A549 (cell line): ENCODE results near the gene NTN4. TPM values are rescaled to one million over a fixed set of nuclear protein-coding genes. Genes with fewer than 3 reads are reported as not detected.

Experiments
- ATAC-seq, 2 experiments: fragments of 200-7000 bp in 1 of 2; fragments of >200 bp in 1 of 2; cut with Nextera tagmentation in 1 of 2; cut with Tn5 transposase in 1 of 2; 3 replicates each; pipeline versions ENCODE4 v1.8.0 to v1.9.1; 2018 to 2020; ENCODE audit warnings: mild to moderate bottlenecking in 1 of 2, moderate library complexity in 1 of 2
- CTCF ChIA-PET: fragments of 300-600 bp; sonication (Branson Sonifier 250); formaldehyde crosslinking; extraction: SDS; loops from one replicate; lab custom pipeline; 2021; ENCODE audit warnings: antibody characterized with exemption, inconsistent platforms; lab: Yijun Ruan, JAX
- POLR2A ChIA-PET: fragments of 350-600 bp; formaldehyde crosslinking; extraction: SDS; loops from one replicate; lab custom pipeline; 2021; ENCODE audit warnings: antibody characterized with exemption, inconsistent platforms; lab: Yijun Ruan, JAX
- DNase-seq, 2 experiments: peaks; one replicate each; pipeline versions ENCODE4 v3.0.0 to v3.0.0-alpha.2; 2011 to 2016; ENCODE audit warnings: low read depth in 1 of 2, low spot score in 1 of 2
- FAIRE-seq: peaks from 2 replicates; lab custom pipeline; 2011; peaks lifted over from hg19 to GRCh38; lab: Jason Lieb, UNC
- H3K27ac ChIP-seq, 2 experiments: fragments of >200 bp; sonication (Bioruptor Twin); formaldehyde crosslinking; 3 replicates each; pipeline ENCODE4 v1.5.1; 2016 to 2017
- H3K4me1 ChIP-seq: fragments of >200 bp; sonication (Bioruptor Twin); formaldehyde crosslinking; 3 replicates; pipeline ENCODE4 v1.6.1; 2016
- H3K4me2 ChIP-seq: fragments of >200 bp; sonication (Bioruptor Twin); formaldehyde crosslinking; 3 replicates; pipeline ENCODE4 v1.6.1; 2016
- H3K4me3 ChIP-seq: fragments of >200 bp; sonication (Bioruptor Twin); formaldehyde crosslinking; 3 replicates; pipeline ENCODE4 v1.5.1; 2016
- H3K9me3 ChIP-seq: fragments of >200 bp; sonication (Bioruptor Twin); formaldehyde crosslinking; 3 replicates; pipeline ENCODE4 v1.6.1; 2016
- CBX8 ChIP-seq: fragments of 200-600 bp; sonication (generic); IDR thresholded peaks from 2 replicates; pipeline ENCODE4 v1.6.1; 2016
- CEBPB ChIP-seq, 2 experiments: fragments of >200 bp in 1 of 2; sonication (Bioruptor Twin) in 1 of 2; formaldehyde crosslinking in 1 of 2; IDR thresholded peaks; 2 replicates each; pipeline ENCODE4 v1.6.1; 2012 to 2016
- EHF ChIP-seq: fragments of 250-450 bp; sonication (Bioruptor Pico); IDR thresholded peaks from 2 replicates; pipeline ENCODE4 v1.5.0; 2020; ENCODE audit warnings: mild to moderate bottlenecking
- FOSB ChIP-seq: fragments of 250-450 bp; sonication (Bioruptor Pico); IDR thresholded peaks from 2 replicates; pipeline ENCODE4 v1.5.0; 2020; ENCODE audit warnings: mild to moderate bottlenecking, moderate library complexity
- FOXS1 ChIP-seq: fragments of 250-450 bp; sonication (Bioruptor Pico); IDR thresholded peaks from 2 replicates; pipeline ENCODE4 v1.5.0; 2020; ENCODE audit warnings: mild to moderate bottlenecking, moderate library complexity
- GATA3 ChIP-seq: IDR thresholded peaks from 2 replicates; pipeline ENCODE4 v1.6.1; 2012; ENCODE audit warnings: borderline replicate concordance
- HDAC2 ChIP-seq: fragments of 200-600 bp; sonication (generic); IDR thresholded peaks from 2 replicates; pipeline ENCODE4 v1.6.1; 2016
- HOXA7 ChIP-seq: fragments of 250-450 bp; sonication (Bioruptor Pico); IDR thresholded peaks from 2 replicates; pipeline ENCODE4 v1.5.0; 2020; ENCODE audit warnings: mild to moderate bottlenecking, moderate library complexity
- JUN ChIP-seq, 2 experiments: fragments of >200 bp; sonication (Bioruptor Twin); formaldehyde crosslinking; IDR thresholded peaks; 2 replicates in 1 of 2; 3 replicates in 1 of 2; pipeline ENCODE4 v1.6.1; 2016 to 2017
- JUNB ChIP-seq: fragments of >200 bp; sonication (Bioruptor Twin); formaldehyde crosslinking; IDR thresholded peaks from 2 replicates; pipeline ENCODE4 v1.6.1; 2016
- MAFK ChIP-seq: fragments of 450-650 bp; IDR thresholded peaks from 2 replicates; pipeline ENCODE4 v1.6.1; 2014; ENCODE audit not compliant: partially characterized antibody
- MAZ ChIP-seq: fragments of 150-350 bp; IDR thresholded peaks from 2 replicates; pipeline ENCODE4 v1.6.1; 2014; ENCODE audit warnings: antibody characterized with exemption, low read depth, low read length, borderline replicate concordance
- NR3C1 ChIP-seq: fragments of >200 bp; sonication (Bioruptor Twin); formaldehyde crosslinking; IDR thresholded peaks from 3 replicates; pipeline ENCODE4 v1.6.1; 2017
- RAD21 ChIP-seq, 2 experiments: fragments of >200 bp in 1 of 2; sonication (Bioruptor Twin) in 1 of 2; formaldehyde crosslinking in 1 of 2; IDR thresholded peaks in 1 of 2; conservative IDR thresholded peaks in 1 of 2; 2 replicates in 1 of 2; 3 replicates in 1 of 2; pipeline ENCODE4 v1.6.1; 2012 to 2018; ENCODE audit warnings: inconsistent platforms in 1 of 2
- REST ChIP-seq: fragments of 200-600 bp; sonication (generic); IDR thresholded peaks from 2 replicates; pipeline ENCODE4 v1.6.1; 2016; ENCODE audit warnings: antibody characterized with exemption, mild to moderate bottlenecking, moderate library complexity
- RFX5 ChIP-seq: fragments of 450-650 bp; IDR thresholded peaks from 2 replicates; pipeline ENCODE4 v1.7.1; 2014; ENCODE audit warnings: antibody characterized with exemption, mild to moderate bottlenecking, moderate library complexity
- RNF2 ChIP-seq: fragments of 200-600 bp; sonication (generic); IDR thresholded peaks from 2 replicates; pipeline ENCODE4 v1.6.1; 2016; ENCODE audit warnings: low read depth, mild to moderate bottlenecking, antibody characterized with exemption, moderate library complexity, borderline replicate concordance
- ZC3H11A ChIP-seq: fragments of 450-650 bp; IDR thresholded peaks from 2 replicates; pipeline ENCODE4 v1.6.1; 2014; ENCODE audit warnings: antibody characterized with exemption, mild to moderate bottlenecking
- ZNF302 ChIP-seq: fragments of 250-450 bp; sonication (Bioruptor Pico); IDR thresholded peaks from 2 replicates; pipeline ENCODE4 v1.9.0; 2021; ENCODE audit warnings: inconsistent platforms, mild to moderate bottlenecking, moderate library complexity
- WGBS: methylation state at CpG from one replicate; pipeline ENCODE4 v1.1.6; 2017; ENCODE audit errors: missing lambda C conversion rate; 5-methylcytosine and 5-hydroxymethylcytosine counted together
- polyA plus RNA-seq, 4 experiments: library from polyadenylated mRNA; depleted of rRNA in 3 of 4; stranded (reverse); fragments of >200 nt; fragmentation: RNase III in 1 of 4; extraction: RNeasy Plus Mini Kit Qiagen cat#74134 plus additional on column Dnase treatment in 1 of 4; gene quantifications; 2 replicates in 3 of 4; 3 replicates in 1 of 4; pipeline ENCODE4 v1.2.3, GENCODE V29; 2011 to 2017
- TF ChIP-seq, protein P1 (sequence below): fragments of 250-450 bp; sonication (Bioruptor Pico); IDR thresholded peaks from 2 replicates; pipeline ENCODE4 v1.5.0; 2020; ENCODE audit warnings: low read depth, mild to moderate bottlenecking, moderate library complexity
- TF ChIP-seq, protein P2 (sequence below): IDR thresholded peaks from 2 replicates; pipeline ENCODE4 v1.6.1; 2012; ENCODE audit warnings: low read depth, borderline replicate concordance
- TF ChIP-seq, protein P3 (sequence below): fragments of >200 bp; sonication (Bioruptor Twin); formaldehyde crosslinking; IDR thresholded peaks from 2 replicates; pipeline ENCODE4 v1.6.1; 2016
- TF ChIP-seq, protein P4 (sequence below): fragments of 450-650 bp; IDR thresholded peaks from 2 replicates; pipeline ENCODE4 v1.6.1; 2014; ENCODE audit warnings: antibody characterized with exemption
- TF ChIP-seq, protein P5 (sequence below): IDR thresholded peaks from 2 replicates; pipeline ENCODE4 v1.6.1; 2012
- TF ChIP-seq, protein P6 (sequence below): fragments of 150-350 bp; IDR thresholded peaks from 2 replicates; pipeline ENCODE4 v1.6.1; 2014; ENCODE audit warnings: low read depth, mild to moderate bottlenecking, low read length

The NTN4 gene
- polyA plus RNA-seq, 2 of the 4 experiments (the other 2 are of a cell fraction): 37.3 to 132 TPM

- TF ChIP-seq ZC3H11A: no peak
- TF ChIP-seq CBX8: no peak
- TF ChIP-seq, protein P1, sequence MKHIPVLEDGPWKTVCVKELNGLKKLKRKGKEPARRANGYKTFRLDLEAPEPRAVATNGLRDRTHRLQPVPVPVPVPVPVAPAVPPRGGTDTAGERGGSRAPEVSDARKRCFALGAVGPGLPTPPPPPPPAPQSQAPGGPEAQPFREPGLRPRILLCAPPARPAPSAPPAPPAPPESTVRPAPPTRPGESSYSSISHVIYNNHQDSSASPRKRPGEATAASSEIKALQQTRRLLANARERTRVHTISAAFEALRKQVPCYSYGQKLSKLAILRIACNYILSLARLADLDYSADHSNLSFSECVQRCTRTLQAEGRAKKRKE (CRISPR knock-in tag): peak; percentile 73
- TF ChIP-seq RFX5: no peak
- no peak for TF ChIP-seq HDAC2
- TF ChIP-seq MAZ: no peak
- peak; percentile 93 for TF ChIP-seq GATA3
- TF ChIP-seq CEBPB (IDR thresholded peaks at IDR 0.05): peak; percentile 98 to 99
- TF ChIP-seq, protein P2, sequence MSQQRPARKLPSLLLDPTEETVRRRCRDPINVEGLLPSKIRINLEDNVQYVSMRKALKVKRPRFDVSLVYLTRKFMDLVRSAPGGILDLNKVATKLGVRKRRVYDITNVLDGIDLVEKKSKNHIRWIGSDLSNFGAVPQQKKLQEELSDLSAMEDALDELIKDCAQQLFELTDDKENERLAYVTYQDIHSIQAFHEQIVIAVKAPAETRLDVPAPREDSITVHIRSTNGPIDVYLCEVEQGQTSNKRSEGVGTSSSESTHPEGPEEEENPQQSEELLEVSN: peak; percentile 69; the same call in 1 of the 2 replicates
These were observed 136.6 kb downstream of the NTN4 start (continued) for GRCh38 chr12:95653771-95654546.

DNA sequence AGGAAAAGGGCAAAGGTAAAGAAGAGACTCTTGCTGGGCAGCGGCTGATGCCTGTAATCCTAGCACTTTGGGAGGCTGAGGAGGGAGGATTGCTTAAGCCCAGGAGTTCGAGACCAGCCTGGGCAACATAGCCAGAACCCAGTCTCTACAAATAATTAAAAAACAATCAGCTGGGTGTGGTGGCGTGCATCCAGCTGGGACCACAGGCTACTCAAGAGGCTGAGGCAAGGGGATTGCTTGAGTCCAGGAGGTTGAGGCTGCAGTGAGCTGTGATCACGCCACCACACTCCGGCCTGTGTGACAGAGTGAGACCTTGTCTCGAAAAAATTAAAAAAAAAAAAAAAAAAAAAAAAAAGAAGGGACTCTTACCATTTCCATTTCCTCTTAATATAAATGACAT, 138.9 kb downstream of the NTN4 start:
- Histone ChIP-seq H3K4me3 (no peak overlapping the region), H3K9me3 (no peaks in the 10 kb centered on the region; the same call in 2 of the 3 replicates), H3K4me2 (0 out of 3 replicates have a peak overlapping the region, but pooled peaks have one; percentile 13), H3K27ac (peak overlapping the region; percentile 85 to 89)
- DNase-seq: no peak
- ChIA-PET CTCF (no interaction called here), POLR2A (no interaction called here)
- no peak for FAIRE-seq
- no peak for ATAC-seq
- WGBS: 87% methylated on average over 6 of the region's 6 CpGs
- TF ChIP-seq MAFK (no peak), JUNB (no peak), FOSB (CRISPR knock-in tag) (no peak)
- TF ChIP-seq, protein P3, sequence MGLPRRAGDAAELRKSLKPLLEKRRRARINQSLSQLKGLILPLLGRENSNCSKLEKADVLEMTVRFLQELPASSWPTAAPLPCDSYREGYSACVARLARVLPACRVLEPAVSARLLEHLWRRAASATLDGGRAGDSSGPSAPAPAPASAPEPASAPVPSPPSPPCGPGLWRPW: no peak
- TF ChIP-seq, protein P4, sequence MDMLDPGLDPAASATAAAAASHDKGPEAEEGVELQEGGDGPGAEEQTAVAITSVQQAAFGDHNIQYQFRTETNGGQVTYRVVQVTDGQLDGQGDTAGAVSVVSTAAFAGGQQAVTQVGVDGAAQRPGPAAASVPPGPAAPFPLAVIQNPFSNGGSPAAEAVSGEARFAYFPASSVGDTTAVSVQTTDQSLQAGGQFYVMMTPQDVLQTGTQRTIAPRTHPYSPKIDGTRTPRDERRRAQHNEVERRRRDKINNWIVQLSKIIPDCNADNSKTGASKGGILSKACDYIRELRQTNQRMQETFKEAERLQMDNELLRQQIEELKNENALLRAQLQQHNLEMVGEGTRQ: no peak
- TF ChIP-seq, all 56 proteins: peak for 0
- peaks cover 59% of the 10 kb centered on the region for H3K4me1 ChIP-seq

GRCh38 chr12:95648990-95649791, 141.4 kb downstream of the NTN4 start:
- CTCF ChIA-PET: interaction anchor here (0.6 to 2.9 kb wide), 3 partner anchors 10 to 73 kb away, joined by 3 to 14 read pairs (median 3); no protein-coding TSS in a partner anchor
- H3K4me2 ChIP-seq: peak overlapping the region; percentile 31
- DNase-seq (peak; percentile 76 to 91), ATAC-seq (peak; percentile 80 to 83), FAIRE-seq (peak; percentile 7)
- H3K4me3 ChIP-seq: no peak overlapping the region
- peak overlapping the region; percentile 85 to 89 for H3K27ac ChIP-seq
- POLR2A ChIA-PET: interaction anchor here (0.6 kb wide), 1 partner anchor 22 kb away, joined by 4 read pairs; no protein-coding TSS in a partner anchor
- 37% methylated on average over 9 of the region's 9 CpGs for WGBS
- H3K4me1 ChIP-seq: peaks cover 55% of the 10 kb centered on the region
- no peaks in the 10 kb centered on the region for H3K9me3 ChIP-seq
- TF ChIP-seq, protein P5, sequence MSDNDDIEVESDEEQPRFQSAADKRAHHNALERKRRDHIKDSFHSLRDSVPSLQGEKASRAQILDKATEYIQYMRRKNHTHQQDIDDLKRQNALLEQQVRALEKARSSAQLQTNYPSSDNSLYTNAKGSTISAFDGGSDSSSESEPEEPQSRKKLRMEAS: peak; percentile 73
- TF ChIP-seq RAD21 (conservative IDR thresholded peaks at IDR 0.05 in 1 of 2, IDR thresholded peaks at IDR 0.05 in 1 of 2): peak; percentile 13 to 25; a peak in 3 of 5 replicates
- TF ChIP-seq REST: no peak
- TF ChIP-seq, protein P6, sequence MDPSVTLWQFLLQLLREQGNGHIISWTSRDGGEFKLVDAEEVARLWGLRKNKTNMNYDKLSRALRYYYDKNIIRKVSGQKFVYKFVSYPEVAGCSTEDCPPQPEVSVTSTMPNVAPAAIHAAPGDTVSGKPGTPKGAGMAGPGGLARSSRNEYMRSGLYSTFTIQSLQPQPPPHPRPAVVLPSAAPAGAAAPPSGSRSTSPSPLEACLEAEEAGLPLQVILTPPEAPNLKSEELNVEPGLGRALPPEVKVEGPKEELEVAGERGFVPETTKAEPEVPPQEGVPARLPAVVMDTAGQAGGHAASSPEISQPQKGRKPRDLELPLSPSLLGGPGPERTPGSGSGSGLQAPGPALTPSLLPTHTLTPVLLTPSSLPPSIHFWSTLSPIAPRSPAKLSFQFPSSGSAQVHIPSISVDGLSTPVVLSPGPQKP: no peak
- 0 out of 2 replicates have a peak, but pooled peaks have one; percentile 52 for TF ChIP-seq ZNF302 (CRISPR knock-in tag)
- peak; percentile 46; the same call in 1 of the 2 replicates for TF ChIP-seq EHF
- no peak for TF ChIP-seq RNF2
- peak; percentile 16 to 57; a peak in 2 of 4 replicates for TF ChIP-seq CEBPB (IDR thresholded peaks at IDR 0.05)
- no peak for TF ChIP-seq NR3C1
- no peak; the same call in 1 of the 2 replicates for TF ChIP-seq HOXA7 (CRISPR knock-in tag)
- TF ChIP-seq FOXS1: 0 out of 2 replicates have a peak, but pooled peaks have one; percentile 24
- peak; percentile 44 to 81; a peak in 2 of 5 replicates for TF ChIP-seq JUN (IDR thresholded peaks at IDR 0.05)
- TF ChIP-seq MAFK: peak; percentile 2
